MM.1S (cell line): Measurements from ENCODE around the gene CHCHD6.

Source experiments
- EZH2 ChIP-seq: fragments of 300-600 bp; sonication (generic); optimal IDR thresholded peaks from 2 replicates; pipeline ENCODE3; 2017; ENCODE audit warnings: low read depth, mild to moderate bottlenecking, antibody characterized with exemption, low read length, mixed read lengths
- TF ChIP-seq, protein P1 (sequence below): fragments of 300-600 bp; sonication (generic); IDR thresholded peaks from 2 replicates; pipeline ENCODE4 v1.5.1; 2016; ENCODE audit warnings: antibody characterized with exemption, low read length, mixed read lengths

DNA sequence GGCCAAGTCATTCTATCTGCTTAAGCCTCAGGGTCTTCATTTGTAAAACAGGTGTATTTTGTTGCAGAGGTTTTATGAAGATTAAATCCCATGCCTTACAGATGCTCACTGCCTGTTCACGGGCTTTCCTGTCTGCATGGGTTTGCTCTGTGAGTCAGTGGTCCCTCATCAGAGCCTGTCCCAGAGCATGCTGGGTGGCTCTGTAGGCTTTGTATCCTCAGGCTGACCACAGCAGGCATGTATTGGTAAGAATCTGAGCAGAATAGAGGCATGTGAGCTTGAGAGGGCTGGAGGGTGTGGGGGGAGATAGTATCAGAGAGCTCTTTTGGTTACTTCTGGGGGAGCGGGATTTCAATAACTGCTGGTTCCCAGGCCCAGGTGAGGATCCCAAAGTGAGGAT, 233.5 kb downstream of the CHCHD6 start:
- TF ChIP-seq, protein P1, sequence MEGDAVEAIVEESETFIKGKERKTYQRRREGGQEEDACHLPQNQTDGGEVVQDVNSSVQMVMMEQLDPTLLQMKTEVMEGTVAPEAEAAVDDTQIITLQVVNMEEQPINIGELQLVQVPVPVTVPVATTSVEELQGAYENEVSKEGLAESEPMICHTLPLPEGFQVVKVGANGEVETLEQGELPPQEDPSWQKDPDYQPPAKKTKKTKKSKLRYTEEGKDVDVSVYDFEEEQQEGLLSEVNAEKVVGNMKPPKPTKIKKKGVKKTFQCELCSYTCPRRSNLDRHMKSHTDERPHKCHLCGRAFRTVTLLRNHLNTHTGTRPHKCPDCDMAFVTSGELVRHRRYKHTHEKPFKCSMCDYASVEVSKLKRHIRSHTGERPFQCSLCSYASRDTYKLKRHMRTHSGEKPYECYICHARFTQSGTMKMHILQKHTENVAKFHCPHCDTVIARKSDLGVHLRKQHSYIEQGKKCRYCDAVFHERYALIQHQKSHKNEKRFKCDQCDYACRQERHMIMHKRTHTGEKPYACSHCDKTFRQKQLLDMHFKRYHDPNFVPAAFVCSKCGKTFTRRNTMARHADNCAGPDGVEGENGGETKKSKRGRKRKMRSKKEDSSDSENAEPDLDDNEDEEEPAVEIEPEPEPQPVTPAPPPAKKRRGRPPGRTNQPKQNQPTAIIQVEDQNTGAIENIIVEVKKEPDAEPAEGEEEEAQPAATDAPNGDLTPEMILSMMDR: no peak
- no peak for TF ChIP-seq EZH2
